HG03280 (cell line): ENCODE measurements around the gene GRIN2D.

Source experiments
- ATAC-seq: cut with Tn5 transposase; IDR thresholded peaks from one replicate; pipeline ENCODE4 v1.9.1; 2021; ENCODE audit warnings: mild to moderate bottlenecking, moderate library complexity; ENCODE audit not compliant: unreplicated experiment

GRIN2D gene

DNA sequence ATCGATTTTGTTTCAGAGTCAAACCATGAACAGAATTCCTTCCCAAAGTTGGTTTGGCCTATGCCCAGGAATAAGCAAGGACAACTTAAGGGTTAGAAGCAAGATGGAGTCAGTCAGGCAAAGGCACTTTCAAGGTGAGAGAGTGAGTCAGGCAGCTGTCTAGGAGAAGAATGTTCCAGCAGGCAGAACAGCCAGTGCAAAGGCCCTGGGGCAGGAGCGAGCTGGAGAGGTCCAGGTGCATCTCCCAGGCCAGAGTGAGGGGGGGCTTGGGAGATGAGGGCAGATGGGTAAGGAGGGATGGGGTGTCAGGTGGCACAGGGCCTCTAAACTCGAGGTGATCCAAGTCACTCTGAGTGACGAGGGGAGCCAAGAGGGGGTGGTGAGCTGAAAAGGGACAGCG is 43.1 kb downstream of the GRIN2D start:
- ATAC-seq, result no peak

DNA sequence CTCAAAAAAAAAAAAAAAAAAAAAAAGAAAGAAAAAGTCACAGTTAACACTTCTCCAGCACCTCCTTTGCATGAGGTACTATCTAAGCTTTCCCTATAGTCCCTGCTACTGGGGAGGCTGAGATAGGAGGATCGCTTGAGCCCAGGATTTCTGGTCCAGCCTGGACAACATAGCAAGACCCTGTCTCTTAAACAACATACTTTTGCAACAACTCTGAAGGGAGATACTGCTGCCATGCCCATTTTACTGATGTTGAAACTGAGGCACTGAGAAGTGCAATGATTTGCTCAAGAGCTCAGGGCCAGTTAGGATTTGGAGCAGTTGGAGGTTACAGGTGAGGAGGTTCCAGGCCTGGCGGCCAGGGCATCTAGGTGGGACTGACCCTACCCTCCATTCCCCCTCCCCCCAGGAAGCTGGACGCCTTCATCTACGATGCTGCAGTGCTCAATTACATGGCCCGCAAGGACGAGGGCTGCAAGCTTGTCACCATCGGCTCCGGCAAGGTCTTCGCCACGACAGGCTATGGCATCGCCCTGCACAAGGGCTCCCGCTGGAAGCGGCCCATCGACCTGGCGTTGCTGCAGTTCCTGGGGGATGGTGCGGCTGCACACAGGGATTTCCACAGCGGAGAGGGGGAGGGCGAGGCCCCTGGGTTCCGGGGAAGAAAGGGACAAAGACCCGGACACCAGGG is 48.0 kb downstream of the GRIN2D start:
- no peak for ATAC-seq

DNA sequence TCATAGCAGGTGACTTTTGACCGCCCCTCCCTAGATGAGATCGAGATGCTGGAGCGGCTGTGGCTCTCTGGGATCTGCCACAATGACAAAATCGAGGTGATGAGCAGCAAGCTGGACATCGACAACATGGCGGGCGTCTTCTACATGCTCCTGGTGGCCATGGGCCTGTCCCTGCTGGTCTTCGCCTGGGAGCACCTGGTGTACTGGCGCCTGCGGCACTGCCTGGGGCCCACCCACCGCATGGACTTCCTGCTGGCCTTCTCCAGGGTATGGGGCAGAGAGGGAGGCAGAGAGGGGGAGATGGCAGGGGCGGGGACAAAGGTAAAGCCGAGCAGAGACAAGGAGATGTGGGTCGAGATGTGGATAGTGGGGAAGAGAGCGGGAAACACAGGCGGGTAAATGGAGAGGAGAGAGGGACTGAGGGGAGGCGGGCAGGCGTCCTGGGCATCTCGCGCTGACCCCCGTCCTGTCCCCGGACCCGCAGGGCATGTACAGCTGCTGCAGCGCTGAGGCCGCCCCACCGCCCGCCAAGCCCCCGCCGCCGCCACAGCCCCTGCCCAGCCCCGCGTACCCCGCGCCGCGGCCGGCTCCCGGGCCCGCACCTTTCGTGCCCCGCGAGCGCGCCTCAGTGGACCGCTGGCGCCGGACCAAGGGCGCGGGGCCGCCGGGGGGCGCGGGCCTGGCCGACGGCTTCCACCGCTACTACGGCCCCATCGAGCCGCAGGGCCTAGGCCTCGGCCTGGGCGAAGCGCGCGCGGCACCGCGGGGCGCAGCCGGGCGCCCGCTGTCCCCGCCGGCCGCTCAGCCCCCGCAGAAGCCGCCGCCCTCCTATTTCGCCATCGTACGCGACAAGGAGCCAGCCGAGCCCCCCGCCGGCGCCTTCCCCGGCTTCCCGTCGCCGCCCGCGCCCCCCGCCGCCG is 48.9 kb downstream of the GRIN2D start:
- no peak for ATAC-seq

- ATAC-seq, result no peak
Measured at GRCh38 chr19:48443256-48443655, 49.8 kb downstream of the GRIN2D start.
